HG03103 (cell line): Measurements from ENCODE around the gene KIAA1191.

Experiments used
- ATAC-seq: cut with Tn5 transposase; IDR thresholded peaks from one replicate; pipeline ENCODE4 v1.9.1; 2021; ENCODE audit warnings: low read depth; ENCODE audit not compliant: unreplicated experiment

Gene KIAA1191

GRCh38 chr5:176366232-176366894 is 4.8 kb upstream of the KIAA1191 start:
- no peak for ATAC-seq

GRCh38 chr5:176365351-176366231 is 4.0 kb upstream of the KIAA1191 start, which contains the start of gene ARL10:
Gene ARL10 (plus strand): TSS chr5:176365487. CDS start chr5:176365564, 77 bp downstream.
- ATAC-seq: peak; percentile 34

- ATAC-seq: no peak
These were observed 3.3 kb upstream of the KIAA1191 start for GRCh38 chr5:176364765-176365350.

- ATAC-seq: peak; percentile 15
These were observed 598 bp upstream of the KIAA1191 start for GRCh38 chr5:176362233-176362490.

GRCh38 chr5:176360894-176361436 is 599 bp downstream of the KIAA1191 start:
- ATAC-seq: no peak

GRCh38 chr5:176359658-176360057 is 1.9 kb downstream of the KIAA1191 start:
- no peak for ATAC-seq

- ATAC-seq: no peak
These were observed 5.4 kb downstream of the KIAA1191 start for GRCh38 chr5:176356179-176356566.

GRCh38 chr5:176355400-176356178 is 6.0 kb downstream of the KIAA1191 start:
- no peak for ATAC-seq

GRCh38 chr5:176353533-176353932 is 8.0 kb downstream of the KIAA1191 start:
- no peak for ATAC-seq

GRCh38 chr5:176352116-176352878 is 9.3 kb downstream of the KIAA1191 start:
- ATAC-seq: no peak

- ATAC-seq: no peak
These were observed 11.1 kb downstream of the KIAA1191 start for GRCh38 chr5:176350416-176350815.

- ATAC-seq: no peak
These were observed 18.7 kb downstream of the KIAA1191 start for GRCh38 chr5:176342766-176343458.

GRCh38 chr5:176342158-176342483 is 19.4 kb downstream of the KIAA1191 start:
- ATAC-seq: no peak

GRCh38 chr5:176341325-176342157 is 20.0 kb downstream of the KIAA1191 start:
- no peak for ATAC-seq

GRCh38 chr5:176339304-176339703 is 22.3 kb downstream of the KIAA1191 start:
- no peak for ATAC-seq

GRCh38 chr5:176337913-176338312 is 23.7 kb downstream of the KIAA1191 start:
- no peak for ATAC-seq

- ATAC-seq: no peak
These were observed 27.4 kb downstream of the KIAA1191 start for GRCh38 chr5:176334031-176334770.

- no peak for ATAC-seq
These were observed 41.0 kb downstream of the KIAA1191 start for GRCh38 chr5:176320577-176320976.
